Measurements from ENCODE around the gene LUC7L2. TPM values are rescaled to one million over a fixed set of nuclear protein-coding genes. Genes with fewer than 3 reads are reported as not detected.

LUC7L2 gene
- total RNA-seq, 1 experiment from 2014 or later: 81.2 TPM

DNA sequence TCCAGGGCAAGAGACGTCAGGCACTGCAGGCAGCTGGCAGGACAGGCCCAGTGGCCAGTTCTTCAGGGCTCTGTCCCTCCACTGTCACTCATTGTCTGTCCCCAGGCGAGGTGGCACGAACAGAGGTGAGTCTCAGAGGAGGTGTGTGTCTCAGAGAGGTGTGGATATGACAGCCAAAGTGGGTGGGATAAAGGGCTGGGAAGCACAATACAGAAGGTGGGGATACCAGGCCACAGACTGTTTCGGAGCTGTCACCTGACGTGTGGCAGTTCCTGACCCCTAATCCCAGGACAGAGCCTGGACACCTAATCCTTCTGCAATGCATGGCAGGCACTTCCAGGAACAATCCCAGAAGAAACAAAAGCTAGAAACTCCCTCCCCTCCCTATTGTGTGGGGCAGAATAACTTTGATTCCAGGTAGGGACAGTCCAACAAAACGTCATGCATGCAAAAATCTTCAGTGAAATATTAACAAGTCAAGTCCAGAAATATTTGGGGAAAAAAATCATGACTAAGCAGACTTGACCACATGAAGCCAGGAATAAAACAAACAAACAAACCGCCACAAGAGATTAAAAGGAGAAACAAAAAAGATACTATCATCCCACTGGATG is 112.2 kb downstream of the LUC7L2 start:
- Mint-ChIP-seq H3K27me3 (ENCODE audit: low read depth) (no peaks in the 10 kb centered on the region; the same call in none of the 2 replicates), H3K4me1 (peaks cover 0 to 6% of the 10 kb centered on the region in 2 experiments; a peak in 3 of 4 replicates), H3K4me3 (no peak overlapping the region), H3K27ac (peak overlapping the region in 2 of 3 experiments; percentile 19 to 91; a peak in 3 of 7 replicates), H3K9me3 (0 out of 5 replicates have a peak, but pooled peaks cover 0 to 4% of the 10 kb centered on the region in 2 experiments), H3K36me3 (ENCODE audit: insufficient read depth in 1 of 3, low read depth in 3 of 3) (peaks cover 17 to 33% (median 21%) of the 10 kb centered on the region in 3 experiments)
- Histone ChIP-seq H3K79me1 (ENCODE audit: insufficient read depth, low read depth, low read length, poor library complexity, severe bottlenecking) (no peaks in the 10 kb centered on the region), H2BK15ac (ENCODE audit: low read depth, low read length) (no peak overlapping the region), H2BK120ac (ENCODE audit: low read depth, low read length, poor library complexity, severe bottlenecking) (no peak overlapping the region), H2AK5ac (ENCODE audit: insufficient read length, low read length) (no peak overlapping the region), H3K18ac (ENCODE audit: insufficient read length, low read depth, low read length) (no peak overlapping the region), H3K23ac (ENCODE audit: insufficient read length, low read depth, low read length) (no peak overlapping the region), H2BK20ac (ENCODE audit: low read depth, low read length, poor library complexity, severe bottlenecking) (no peak overlapping the region), H2BK5ac (ENCODE audit: insufficient read length, low read length) (no peak overlapping the region), H4K8ac (replicated peaks; ENCODE audit: insufficient read length, low read depth, low read length) (no peak overlapping the region), H3K79me2 (ENCODE audit: insufficient read depth, low read length) (no peaks in the 10 kb centered on the region), H3K4me1 (ENCODE audit: insufficient read depth, low read length) (no peaks in the 10 kb centered on the region; the same call in 1 of the 2 replicates), H3K23me2 (ENCODE audit: insufficient read length, low read depth, low read length, poor library complexity, severe bottlenecking) (no peaks in the 10 kb centered on the region), H3K56ac (ENCODE audit: insufficient read length, low read depth, low read length) (no peak overlapping the region), H3T11ph (ENCODE audit: low read length) (no peak overlapping the region), H4K20me1 (ENCODE audit: control insufficient read depth, insufficient read depth, insufficient read length) (peaks cover 2% of the 10 kb centered on the region), H2AFZ (ENCODE audit: low read length) (no peak overlapping the region), H4K5ac (ENCODE audit: insufficient read length, low read depth, low read length) (no peak overlapping the region), H3K27ac (ENCODE audit: insufficient read length, low read depth, low read length) (no peak overlapping the region), H3K9me3 (ENCODE audit: control insufficient read depth, low read depth, low read length) (no peaks in the 10 kb centered on the region), H4K91ac (ENCODE audit: insufficient read length, low read depth, low read length) (no peak overlapping the region), H2BK12ac (ENCODE audit: insufficient read length, low read depth, low read length) (no peak overlapping the region), H3K4me2 (ENCODE audit: insufficient read depth, insufficient read length, low read length) (no peak overlapping the region), H3K27me3 (ENCODE audit: insufficient read depth, low read length) (no peaks in the 10 kb centered on the region), H3K9ac (ENCODE audit: extremely low read depth, insufficient read length, low read length) (no peak overlapping the region), H3K14ac (ENCODE audit: insufficient read depth, low read length) (no peak overlapping the region; the same call in 1 of the 2 replicates), H3K4ac (ENCODE audit: low read depth, low read length) (no peak overlapping the region)
- TF ChIP-seq, protein P1, sequence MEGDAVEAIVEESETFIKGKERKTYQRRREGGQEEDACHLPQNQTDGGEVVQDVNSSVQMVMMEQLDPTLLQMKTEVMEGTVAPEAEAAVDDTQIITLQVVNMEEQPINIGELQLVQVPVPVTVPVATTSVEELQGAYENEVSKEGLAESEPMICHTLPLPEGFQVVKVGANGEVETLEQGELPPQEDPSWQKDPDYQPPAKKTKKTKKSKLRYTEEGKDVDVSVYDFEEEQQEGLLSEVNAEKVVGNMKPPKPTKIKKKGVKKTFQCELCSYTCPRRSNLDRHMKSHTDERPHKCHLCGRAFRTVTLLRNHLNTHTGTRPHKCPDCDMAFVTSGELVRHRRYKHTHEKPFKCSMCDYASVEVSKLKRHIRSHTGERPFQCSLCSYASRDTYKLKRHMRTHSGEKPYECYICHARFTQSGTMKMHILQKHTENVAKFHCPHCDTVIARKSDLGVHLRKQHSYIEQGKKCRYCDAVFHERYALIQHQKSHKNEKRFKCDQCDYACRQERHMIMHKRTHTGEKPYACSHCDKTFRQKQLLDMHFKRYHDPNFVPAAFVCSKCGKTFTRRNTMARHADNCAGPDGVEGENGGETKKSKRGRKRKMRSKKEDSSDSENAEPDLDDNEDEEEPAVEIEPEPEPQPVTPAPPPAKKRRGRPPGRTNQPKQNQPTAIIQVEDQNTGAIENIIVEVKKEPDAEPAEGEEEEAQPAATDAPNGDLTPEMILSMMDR (conservative IDR thresholded peaks at IDR 0.05): no peak
- no CpG with 5 or more reads among the region's 7 CpGs for WGBS (ENCODE audit: extremely low coverage, insufficient read length, low lambda C conversion rate)
- DNase-seq: no peak

Other genes with a start within 250 kb of the LUC7L2 start
- 26.3 and 27.6 TPM in 2 replicates for gene UBN2, start 128.7 kb upstream of the LUC7L2 start, total RNA-seq (2021)
- gene FMC1, start 18.6 kb upstream of the LUC7L2 start, total RNA-seq (2021): 10.9 and 16.0 TPM in 2 replicates
- 5.8 and 7.1 TPM in 2 replicates for gene KLRG2, start 123.8 kb downstream of the LUC7L2 start, total RNA-seq (2021)
- 0.55 and 0.74 TPM in 2 replicates for gene CLEC2L, start 163.8 kb downstream of the LUC7L2 start, total RNA-seq (2021)